NB4 (cell line): ENCODE data around the gene SH3PXD2A.

Experiments used
- DNase-seq: peaks from one replicate; pipeline ENCODE4 v3.0.0; 2010; ENCODE audit warnings: low read depth
- H3K4me3 ChIP-seq: one replicate; pipeline ENCODE4 v1.5.1; 2011; ENCODE audit warnings: mild to moderate bottlenecking, low read depth, low read length, moderate library complexity
- MYC ChIP-seq: IDR thresholded peaks from 2 replicates; pipeline ENCODE4 v1.6.1; 2011; ENCODE audit warnings: low read depth, low read length
- POLR2A ChIP-seq: IDR thresholded peaks from 2 replicates; pipeline ENCODE4 v1.6.1; 2011; ENCODE audit warnings: mild to moderate bottlenecking; ENCODE audit not compliant: insufficient read length; ENCODE audit errors: extremely low read depth
- TF ChIP-seq, protein P1 (sequence below): IDR thresholded peaks from 2 replicates; pipeline ENCODE4 v1.6.1; 2011; ENCODE audit warnings: low read depth, low read length
- TF ChIP-seq, protein P2 (sequence below): IDR thresholded peaks from one replicate; pipeline ENCODE4 v1.5.1; 2012; ENCODE audit warnings: low read depth, low read length

Gene SH3PXD2A

DNA sequence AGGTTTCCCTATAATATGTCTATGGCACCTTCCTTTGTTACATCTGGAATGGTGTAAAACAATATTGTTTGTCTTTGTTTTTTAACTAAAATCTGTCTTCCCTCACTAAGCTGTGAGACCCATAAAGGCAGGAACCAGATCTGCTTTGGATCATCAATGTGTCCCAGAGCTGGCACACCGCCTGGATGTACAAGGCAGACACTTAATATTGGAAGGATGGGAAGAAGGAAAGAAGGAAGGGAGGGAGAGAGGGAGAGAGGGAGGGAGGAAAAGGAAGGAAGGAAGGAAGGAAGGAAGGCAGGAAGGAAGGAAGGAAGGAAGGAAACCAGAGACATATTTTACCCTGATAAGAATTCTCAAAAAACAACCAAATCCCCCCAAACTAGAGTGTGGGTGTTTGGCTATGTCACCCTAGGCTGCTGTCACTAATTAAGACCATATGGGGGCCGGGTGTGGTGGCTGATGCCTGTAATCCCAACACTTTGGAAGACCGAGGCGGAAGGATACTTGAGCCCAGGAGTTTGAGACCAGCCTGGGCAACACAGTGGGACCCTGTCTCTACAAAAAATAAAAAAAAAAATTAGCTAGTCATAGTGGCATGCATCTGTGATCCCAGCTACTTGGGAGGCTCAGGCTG, 59.6 kb downstream of the SH3PXD2A start:
- no peak overlapping the region for H3K4me3 ChIP-seq
- TF ChIP-seq POLR2A (no peak), MYC (no peak)
- TF ChIP-seq, protein P1, sequence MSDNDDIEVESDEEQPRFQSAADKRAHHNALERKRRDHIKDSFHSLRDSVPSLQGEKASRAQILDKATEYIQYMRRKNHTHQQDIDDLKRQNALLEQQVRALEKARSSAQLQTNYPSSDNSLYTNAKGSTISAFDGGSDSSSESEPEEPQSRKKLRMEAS: no peak
- TF ChIP-seq, protein P2, sequence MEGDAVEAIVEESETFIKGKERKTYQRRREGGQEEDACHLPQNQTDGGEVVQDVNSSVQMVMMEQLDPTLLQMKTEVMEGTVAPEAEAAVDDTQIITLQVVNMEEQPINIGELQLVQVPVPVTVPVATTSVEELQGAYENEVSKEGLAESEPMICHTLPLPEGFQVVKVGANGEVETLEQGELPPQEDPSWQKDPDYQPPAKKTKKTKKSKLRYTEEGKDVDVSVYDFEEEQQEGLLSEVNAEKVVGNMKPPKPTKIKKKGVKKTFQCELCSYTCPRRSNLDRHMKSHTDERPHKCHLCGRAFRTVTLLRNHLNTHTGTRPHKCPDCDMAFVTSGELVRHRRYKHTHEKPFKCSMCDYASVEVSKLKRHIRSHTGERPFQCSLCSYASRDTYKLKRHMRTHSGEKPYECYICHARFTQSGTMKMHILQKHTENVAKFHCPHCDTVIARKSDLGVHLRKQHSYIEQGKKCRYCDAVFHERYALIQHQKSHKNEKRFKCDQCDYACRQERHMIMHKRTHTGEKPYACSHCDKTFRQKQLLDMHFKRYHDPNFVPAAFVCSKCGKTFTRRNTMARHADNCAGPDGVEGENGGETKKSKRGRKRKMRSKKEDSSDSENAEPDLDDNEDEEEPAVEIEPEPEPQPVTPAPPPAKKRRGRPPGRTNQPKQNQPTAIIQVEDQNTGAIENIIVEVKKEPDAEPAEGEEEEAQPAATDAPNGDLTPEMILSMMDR: no peak
- no peak for DNase-seq

DNA sequence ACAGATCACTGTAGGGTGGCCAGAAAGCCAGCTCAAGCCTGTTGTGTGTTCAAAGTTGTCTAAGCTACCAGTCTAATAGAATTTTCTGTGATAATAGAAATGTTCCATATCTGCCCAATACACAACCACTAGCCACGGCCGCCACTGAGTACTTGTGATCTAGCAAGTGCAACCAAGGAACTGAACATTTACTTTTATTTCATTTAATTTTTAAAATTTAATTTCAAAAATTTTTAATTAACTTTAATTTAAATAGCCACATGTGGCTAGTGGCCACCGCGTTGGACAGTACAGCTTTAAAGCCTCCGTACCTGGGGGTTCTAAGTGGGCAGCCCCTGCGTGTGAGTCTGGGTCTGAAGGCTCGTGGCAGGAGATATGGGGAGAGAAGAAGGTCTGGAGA, 60.4 kb downstream of the SH3PXD2A start:
- DNase-seq: no peak
- H3K4me3 ChIP-seq: no peak overlapping the region
- TF ChIP-seq MYC: no peak
- TF ChIP-seq, protein P2: no peak
- TF ChIP-seq, protein P1: no peak
- TF ChIP-seq POLR2A: no peak

DNA sequence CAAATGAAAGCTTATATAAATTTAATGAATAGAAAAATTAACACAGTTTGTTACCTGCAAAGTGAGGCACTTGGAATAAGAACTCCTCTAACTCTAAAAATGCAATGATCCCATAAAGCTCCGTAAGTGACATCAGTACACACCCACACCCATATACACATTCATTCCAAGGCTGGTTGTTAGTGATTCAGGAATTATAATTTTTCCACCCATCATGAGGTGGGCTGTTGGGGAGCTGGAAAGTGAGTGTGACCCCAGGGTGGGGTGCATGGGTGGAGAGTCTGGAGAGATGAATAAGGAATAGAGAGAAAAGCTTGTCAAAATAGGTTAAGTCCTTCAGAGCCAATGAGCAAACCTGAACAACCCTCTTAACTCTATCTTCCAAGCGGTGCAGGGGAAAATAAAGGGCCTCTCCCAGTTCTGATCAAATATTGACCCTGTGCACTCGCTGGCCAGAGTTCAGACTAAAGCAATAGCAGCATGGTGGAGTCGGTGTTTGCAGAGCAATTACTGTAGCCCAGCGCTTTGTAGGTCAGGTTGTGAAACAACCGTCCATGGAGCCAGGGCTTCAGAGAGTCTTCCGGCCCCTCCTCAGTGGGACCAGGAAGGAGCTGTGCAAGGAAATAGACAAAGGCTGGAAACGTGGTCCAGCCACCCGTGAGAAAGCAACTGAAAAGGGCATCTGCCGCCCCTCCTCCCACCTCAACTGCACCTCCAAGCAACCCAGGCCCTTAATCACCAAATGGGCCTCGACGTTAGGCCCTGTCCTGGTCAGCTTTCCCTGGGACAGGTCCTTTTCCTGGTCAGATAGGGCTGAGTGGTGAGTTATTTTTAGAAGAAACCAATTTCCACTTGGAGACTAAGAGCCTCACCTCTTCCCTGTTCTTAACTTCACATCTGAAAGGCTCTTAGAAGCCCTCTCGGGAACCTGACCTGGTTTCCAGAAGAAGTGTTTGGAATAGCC, 61.2 kb downstream of the SH3PXD2A start:
- DNase-seq: no peak
- no peak overlapping the region for H3K4me3 ChIP-seq
- TF ChIP-seq MYC (no peak), POLR2A (no peak)
- TF ChIP-seq, protein P1: no peak
- TF ChIP-seq, protein P2: no peak

DNA sequence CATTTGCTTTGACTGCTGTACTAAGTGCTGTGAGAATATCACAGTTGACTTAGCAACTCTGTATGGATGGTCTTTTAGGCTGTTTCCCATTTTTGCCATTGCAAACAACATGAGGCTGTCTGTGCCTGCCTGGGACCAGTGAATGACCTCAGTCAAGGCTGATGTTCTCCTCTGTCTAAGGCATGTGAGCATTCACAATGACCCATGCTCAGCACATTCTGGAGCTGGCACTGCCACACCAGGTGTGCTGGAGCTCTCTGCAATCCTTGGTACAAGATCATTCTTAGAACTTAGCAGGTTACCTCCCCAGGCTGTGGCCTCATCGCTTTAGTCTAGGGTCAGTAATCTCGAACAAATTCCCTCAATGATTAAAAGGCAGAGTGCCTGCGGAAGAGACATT, 61.9 kb downstream of the SH3PXD2A start:
- H3K4me3 ChIP-seq: no peak overlapping the region
- TF ChIP-seq MYC: no peak
- TF ChIP-seq, protein P1: no peak
- TF ChIP-seq, protein P2: no peak
- no peak for TF ChIP-seq POLR2A
- DNase-seq: no peak

DNA sequence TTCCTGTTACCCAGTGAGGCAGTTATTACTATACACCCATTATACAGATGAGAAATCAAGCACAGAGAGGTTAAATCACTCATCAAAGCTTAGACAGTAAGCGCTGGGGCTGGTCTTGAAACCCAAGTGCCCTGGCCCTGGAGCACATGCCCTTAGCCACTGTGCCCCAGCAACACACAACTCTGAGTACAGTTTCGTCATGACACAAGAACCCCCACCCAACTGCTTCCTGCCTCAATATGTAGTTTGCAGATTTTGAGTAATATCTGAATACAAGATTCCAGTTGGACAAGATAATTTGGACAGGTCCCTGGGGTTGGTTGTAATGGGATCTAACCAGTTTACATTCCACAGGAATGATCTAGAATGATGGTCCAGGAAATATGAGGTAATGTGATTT, 62.8 kb downstream of the SH3PXD2A start:
- H3K4me3 ChIP-seq: no peak overlapping the region
- DNase-seq: no peak
- TF ChIP-seq MYC (no peak), POLR2A (no peak)
- TF ChIP-seq, protein P1: no peak
- TF ChIP-seq, protein P2: no peak
